Activated B cell treated with CpG ODN at 0.5 μM for 24 hours (primary cell): Measurements from ENCODE around the gene INO80B. TPM values are rescaled to one million over a fixed set of nuclear protein-coding genes. Genes with fewer than 3 reads are reported as not detected.
"Not testable (repeated sequence)": the region's sequence is repeated elsewhere in the genome, so short reads cannot be mapped to it uniquely, and the experiment has no call there.

Experiments
- ATAC-seq: fragments of 200-7000 bp; cut with Tn5 transposase; one replicate; pipeline ENCODE4 v1.10.0; 2021; ENCODE audit warnings: low read depth, mild to moderate bottlenecking, moderate library complexity
- CTCF ChIA-PET: fragments of 350-600 bp; sonication (Branson Sonifier 250); formaldehyde crosslinking; loops from one replicate; lab custom pipeline; 2021; ENCODE audit warnings: antibody characterized with exemption; lab: Charles Lee
- POLR2A ChIA-PET: fragments of 350-600 bp; sonication (Branson Sonifier 250); formaldehyde crosslinking; loops from one replicate; lab custom pipeline; 2021; ENCODE audit warnings: antibody characterized with exemption; lab: Charles Lee
- DNase-seq: peaks from one replicate; pipeline ENCODE4 v3.0.0; 2022
- H3K27ac Mint-ChIP-seq: one replicate; pipeline ENCODE4 v1.8.0; 2020; ENCODE audit warnings: mixed read lengths
- H3K27me3 Mint-ChIP-seq: one replicate; pipeline ENCODE4 v1.8.0; 2021; ENCODE audit warnings: mixed read lengths
- H3K36me3 Mint-ChIP-seq: one replicate; pipeline ENCODE4 v1.8.0; 2021; ENCODE audit warnings: low read depth, mixed read lengths
- H3K4me1 Mint-ChIP-seq: one replicate; pipeline ENCODE4 v1.8.0; 2021; ENCODE audit warnings: mixed read lengths
- H3K4me3 Mint-ChIP-seq: one replicate; pipeline ENCODE4 v1.8.0; 2020; ENCODE audit warnings: mild to moderate bottlenecking, mixed read lengths
- H3K9me3 Mint-ChIP-seq: one replicate; pipeline ENCODE4 v1.8.0; 2020; ENCODE audit warnings: mixed read lengths
- CTCF ChIP-seq: fragments of 200-600 bp; IDR thresholded peaks from one replicate; pipeline ENCODE4 v1.8.0; 2022; ENCODE audit warnings: antibody characterized with exemption, mild to moderate bottlenecking
- intact Hi-C: fragments of 100-400 bp; cut with micrococcal nuclease; formaldehyde crosslinking; loops from one replicate; pipeline ENCODE4 v1.15.1; 2024
- total RNA-seq: library from RNA; stranded (reverse); gene quantifications from 2 replicates; pipeline ENCODE4 v1.2.3, GENCODE V29; 2022

Gene INO80B
- total RNA-seq, 1 donor from 2014 or later = 51.3 TPM

DNA sequence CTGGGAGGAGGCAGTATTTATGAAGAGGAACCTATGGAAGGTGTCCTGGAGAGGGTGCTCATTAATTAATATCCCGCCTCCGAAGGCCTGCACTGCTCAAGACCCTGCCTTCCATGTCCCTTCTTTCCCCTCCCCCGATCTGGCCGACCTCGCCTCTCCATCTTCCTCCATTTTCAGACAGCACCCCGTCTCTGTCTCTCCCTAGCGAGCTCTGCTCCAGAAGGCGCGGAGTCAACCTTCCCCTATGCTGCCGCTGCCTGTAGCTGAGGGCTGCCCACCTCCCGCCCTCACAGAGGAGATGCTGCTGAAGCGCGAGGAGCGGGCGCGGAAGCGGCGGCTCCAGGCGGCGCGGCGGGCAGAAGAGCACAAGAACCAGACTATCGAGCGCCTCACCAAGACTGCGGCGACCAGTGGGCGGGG lies 2.3 kb downstream of the INO80B start:
- Mint-ChIP-seq H3K27ac (peak overlapping the region; percentile 100), H3K36me3 (peaks cover 49% of the 10 kb centered on the region), H3K27me3 (no peaks in the 10 kb centered on the region), H3K4me3 (peak overlapping the region; percentile 99), H3K9me3 (no peaks in the 10 kb centered on the region), H3K4me1 (peaks cover 65% of the 10 kb centered on the region)
- ATAC-seq (no peak), DNase-seq (no peak)
- TF ChIP-seq CTCF = no peak
- ChIA-PET POLR2A (interaction anchor here (1.0 to 10.0 kb wide), 16 partner anchors 10 to 275 kb away, joined by 4 to 127 read pairs (median 11); partner anchors contain the start of genes AUP1, C2orf81, CCDC142 and DOK1), CTCF (interaction anchor here (0.9 to 3.0 kb wide), 3 partner anchors 26 to 129 kb away, joined by 3 to 11 read pairs (median 7); partner anchors contain the start of genes C2orf81, CCDC142, TTC31 and WDR54)
- intact Hi-C loops = loop anchor here (1.0 to 5.0 kb wide), 2 partner anchors 8 to 275 kb away; partner anchors contain the start of gene MOGS

GRCh38 chr2:74457549-74458131 lies 2.8 kb downstream of the INO80B start:
- H3K36me3 Mint-ChIP-seq = peaks cover 54% of the 10 kb centered on the region
- intact Hi-C loops = loop anchor here (1.0 to 5.0 kb wide), 6 partner anchors 8 to 275 kb away; partner anchors contain the start of genes AUP1, HTRA2, MOGS and MRPL53
- CTCF ChIA-PET = interaction anchor here (1.0 to 3.0 kb wide), 2 partner anchors 23 to 128 kb away, joined by 3 to 11 read pairs; no protein-coding TSS in a partner anchor
- H3K27ac Mint-ChIP-seq = peak overlapping the region; percentile 100
- peak; percentile 42 for ATAC-seq
- no peaks in the 10 kb centered on the region for H3K9me3 Mint-ChIP-seq
- peak overlapping the region; percentile 99 for H3K4me3 Mint-ChIP-seq
- no peaks in the 10 kb centered on the region for H3K27me3 Mint-ChIP-seq
- peak; percentile 86 for DNase-seq
- peaks cover 62% of the 10 kb centered on the region for H3K4me1 Mint-ChIP-seq
- no peak for TF ChIP-seq CTCF
- POLR2A ChIA-PET = interaction anchor here (0.7 to 10.0 kb wide), 25 partner anchors 10 to 279 kb away, joined by 3 to 127 read pairs (median 8); partner anchors contain the start of genes AUP1, C2orf81, CCDC142 and DQX1

DNA sequence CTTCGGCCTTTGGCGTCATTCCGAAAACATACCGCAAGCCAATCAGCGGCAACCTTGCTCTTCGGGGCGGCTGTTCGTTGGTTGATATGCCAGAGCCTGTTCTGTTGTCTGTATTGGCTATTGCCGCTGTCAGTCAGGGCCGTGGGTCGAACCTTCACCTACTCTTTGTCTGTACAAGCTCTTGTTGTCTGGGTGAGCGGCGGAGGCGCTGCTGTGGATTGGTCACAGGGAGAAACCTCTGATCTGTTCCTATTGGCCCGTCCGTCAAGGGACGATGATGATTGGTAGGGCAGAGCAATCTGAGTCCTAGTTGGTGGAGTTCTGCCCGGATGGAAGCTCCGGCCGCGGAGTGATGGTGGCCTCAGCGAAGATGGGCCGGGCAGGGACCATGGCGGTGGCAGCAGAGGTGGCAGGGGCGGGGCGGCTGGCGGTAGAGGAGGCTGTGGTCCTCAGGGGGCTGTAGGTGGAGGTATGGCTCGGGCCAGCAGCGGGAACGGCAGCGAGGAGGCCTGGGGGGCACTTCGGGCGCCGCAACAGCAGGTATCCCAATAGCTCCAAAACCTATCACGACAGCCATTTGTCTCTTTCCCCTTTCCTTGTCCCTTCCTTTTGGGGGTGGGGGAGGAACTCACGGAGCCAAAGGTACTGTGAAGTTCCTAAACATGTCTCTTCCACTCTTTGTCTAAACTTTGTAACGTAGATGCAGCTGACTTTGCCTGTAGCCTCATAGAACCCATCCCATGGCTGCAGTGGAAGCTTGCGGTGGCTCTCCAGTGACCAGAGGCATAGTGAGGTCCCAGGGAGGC lies 3.4 kb downstream of the INO80B start, which contains the start of gene WBP1:
Gene WBP1, plus strand, starts transcription at position 307 of the 806 bp plus-strand sequence. Its CDS starts 165 bp downstream, at position 472.
- POLR2A ChIA-PET = interaction anchor here (0.7 to 10.0 kb wide), 27 partner anchors 9 to 1224 kb away, joined by 3 to 127 read pairs (median 6); partner anchors contain the start of genes AUP1, C2orf81, CCDC142 and CCT7
- intact Hi-C loops = loop anchor here (1.0 to 5.0 kb wide), 5 partner anchors 14 to 276 kb away; partner anchors contain the start of genes AUP1, HTRA2, MRPL53 and PCGF1
- DNase-seq = peak; percentile 87
- H3K4me1 Mint-ChIP-seq = peaks cover 62% of the 10 kb centered on the region
- peaks cover 60% of the 10 kb centered on the region for H3K36me3 Mint-ChIP-seq
- peak; percentile 81 for ATAC-seq
- peak within 1 kb of the TSS; percentile 100 for H3K27ac Mint-ChIP-seq
- CTCF ChIA-PET = interaction anchor here (0.8 to 3.0 kb wide), 4 partner anchors 15 to 128 kb away, joined by 3 to 11 read pairs (median 3); partner anchors contain the start of gene MRPL53
- peak within 1 kb of the TSS; percentile 99 for H3K4me3 Mint-ChIP-seq
- no peaks in the 10 kb centered on the region for H3K27me3 Mint-ChIP-seq
- H3K9me3 Mint-ChIP-seq = no peaks in the 10 kb centered on the region
- no peak for TF ChIP-seq CTCF

DNA sequence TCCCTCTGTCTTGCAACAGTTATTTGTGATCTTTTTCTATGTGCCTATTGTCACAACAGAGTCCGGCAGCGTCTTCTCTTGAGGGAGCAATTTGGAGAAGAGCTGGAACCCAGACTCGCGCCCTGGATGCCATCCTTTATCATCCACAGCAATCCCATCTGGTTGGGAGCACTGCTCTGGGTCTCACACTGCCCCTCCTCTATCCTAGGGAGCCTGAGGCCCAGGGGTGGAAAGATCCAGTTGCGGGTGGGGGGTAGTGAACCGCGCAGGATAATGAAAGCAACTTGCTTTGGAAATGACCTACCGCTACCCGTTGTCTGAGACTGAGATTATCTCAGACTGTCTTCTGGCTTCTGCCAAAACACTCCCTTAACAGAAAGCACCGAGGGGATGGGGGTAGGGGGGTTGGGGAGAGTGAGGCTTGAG lies 4.1 kb downstream of the INO80B start:
- peaks cover 65% of the 10 kb centered on the region for H3K4me1 Mint-ChIP-seq
- H3K4me3 Mint-ChIP-seq = peak overlapping the region; percentile 99
- intact Hi-C loops = loop anchor here (1.0 to 5.0 kb wide), 5 partner anchors 13 to 277 kb away; partner anchors contain the start of genes AUP1, HTRA2, MRPL53 and PCGF1
- H3K9me3 Mint-ChIP-seq = no peaks in the 10 kb centered on the region
- peaks cover 62% of the 10 kb centered on the region for H3K36me3 Mint-ChIP-seq
- no peak for TF ChIP-seq CTCF
- POLR2A ChIA-PET = interaction anchor here (0.8 to 10.0 kb wide), 20 partner anchors 9 to 1225 kb away, joined by 3 to 127 read pairs (median 10); partner anchors contain the start of genes AUP1, C2orf81, CCDC142 and CCT7
- peak overlapping the region; percentile 100 for H3K27ac Mint-ChIP-seq
- ATAC-seq (no peak), DNase-seq (no peak)
- H3K27me3 Mint-ChIP-seq = no peaks in the 10 kb centered on the region
- CTCF ChIA-PET = interaction anchor here (0.8 to 3.0 kb wide), 4 partner anchors 14 to 127 kb away, joined by 3 to 11 read pairs (median 3); partner anchors contain the start of genes CCDC142, MRPL53 and TTC31

- H3K4me3 Mint-ChIP-seq = peak overlapping the region; percentile 99
- POLR2A ChIA-PET = interaction anchor here (0.6 to 10.0 kb wide), 9 partner anchors 8 to 281 kb away, joined by 4 to 127 read pairs (median 35); partner anchors contain the start of genes AUP1, C2orf81, CCDC142 and HTRA2
- not testable (repeated sequence) for ATAC-seq, H3K27me3 Mint-ChIP-seq, DNase-seq, H3K9me3 Mint-ChIP-seq
- peaks cover 62% of the 10 kb centered on the region for H3K36me3 Mint-ChIP-seq
- H3K4me1 Mint-ChIP-seq = peaks cover 67% of the 10 kb centered on the region
- intact Hi-C loops = loop anchor here (5.0 kb wide), 1 partner anchor 277 kb away; no protein-coding TSS in a partner anchor
- CTCF ChIA-PET = interaction anchor here (1.2 to 3.0 kb wide), 2 partner anchors 23 to 126 kb away, joined by 3 to 11 read pairs; partner anchors contain the start of genes CCDC142 and TTC31
- H3K27ac Mint-ChIP-seq = peak overlapping the region; percentile 66
Measured at GRCh38 chr2:74459503-74460118, 4.7 kb downstream of the INO80B start.

DNA sequence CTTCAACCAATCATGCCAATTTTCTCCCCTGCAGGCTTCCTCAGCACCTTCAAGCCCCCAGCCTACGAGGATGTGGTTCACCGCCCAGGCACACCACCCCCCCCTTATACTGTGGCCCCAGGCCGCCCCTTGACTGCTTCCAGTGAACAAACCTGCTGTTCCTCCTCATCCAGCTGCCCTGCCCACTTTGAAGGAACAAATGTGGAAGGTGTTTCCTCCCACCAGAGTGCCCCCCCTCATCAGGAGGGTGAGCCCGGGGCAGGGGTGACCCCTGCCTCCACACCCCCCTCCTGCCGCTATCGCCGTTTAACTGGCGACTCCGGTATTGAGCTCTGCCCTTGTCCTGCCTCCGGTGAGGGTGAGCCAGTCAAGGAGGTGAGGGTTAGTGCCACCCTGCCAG lies 5.3 kb downstream of the INO80B start:
- H3K4me3 Mint-ChIP-seq = peak overlapping the region; percentile 35
- POLR2A ChIA-PET = interaction anchor here (10.0 kb wide), 1 partner anchor 13 kb away, joined by 127 read pairs; the partner anchor contains the start of gene MRPL53
- CTCF ChIA-PET = interaction anchor here (1.2 kb wide), 1 partner anchor 23 kb away, joined by 3 read pairs; the partner anchor contains the start of genes CCDC142 and TTC31

More for the DNA sequence above, 5.3 kb downstream of the INO80B start:
- Mint-ChIP-seq H3K36me3 (peaks cover 58% of the 10 kb centered on the region), H3K4me1 (peaks cover 62% of the 10 kb centered on the region)
- H3K27me3 Mint-ChIP-seq, ATAC-seq, intact Hi-C loops, H3K27ac Mint-ChIP-seq, H3K9me3 Mint-ChIP-seq, DNase-seq: not testable (repeated sequence)
